PC-3 (cell line): Measurements from ENCODE around the gene APOLD1. TPM values are rescaled to one million over a fixed set of nuclear protein-coding genes. Genes with fewer than 3 reads are reported as not detected.
A peak's percentile ranks its signal among the peaks of the same experiment; 100 is the strongest.

Experiments used
- ATAC-seq: fragments of 200-7000 bp; cut with Tn5 transposase; 2 replicates; pipeline ENCODE4 v1.9.1; 2020; ENCODE audit warnings: mild to moderate bottlenecking, moderate library complexity
- BruUV-seq: library from RNA; stranded (reverse); fragments of 400-500 nt; replicated peaks from 2 replicates; lab custom pipeline; 2021; lab: Mats Ljungman, UMichigan
- CTCF ChIA-PET: fragments of 300-600 bp; sonication (Branson Sonifier 250); formaldehyde crosslinking; loops from one replicate; lab custom pipeline; 2022; ENCODE audit warnings: antibody characterized with exemption; lab: Charles Lee
- POLR2A ChIA-PET: fragments of 300-600 bp; sonication (Branson Sonifier 250); formaldehyde crosslinking; loops from one replicate; lab custom pipeline; 2022; ENCODE audit warnings: antibody characterized with exemption; ENCODE audit not compliant: unreplicated experiment; lab: Charles Lee
- DNase-seq: peaks from one replicate; pipeline ENCODE4 v3.0.0-alpha.2; 2015
- H2AFZ ChIP-seq: fragments of 300-600 bp; sonication (generic); 2 replicates; pipeline ENCODE4 v1.6.0; 2016; ENCODE audit warnings: antibody characterized with exemption, low read length
- H3F3A ChIP-seq: fragments of 300-600 bp; sonication (generic); one replicate; pipeline ENCODE4 v1.6.0; 2017; ENCODE audit warnings: antibody characterized with exemption, low read length, control low read depth, mild to moderate bottlenecking; ENCODE audit not compliant: unreplicated experiment
- H3K27ac ChIP-seq: fragments of 300-600 bp; sonication (generic); 2 replicates; pipeline ENCODE4 v1.5.1; 2016; ENCODE audit warnings: mild to moderate bottlenecking, low read length
- H3K27me3 ChIP-seq: fragments of 300-600 bp; sonication (generic); 2 replicates; pipeline ENCODE4 v1.6.1; 2016; ENCODE audit warnings: low read length, mixed read lengths
- H3K36me3 ChIP-seq: fragments of 300-600 bp; sonication (generic); 2 replicates; pipeline ENCODE4 v1.6.1; 2016; ENCODE audit warnings: low read depth, mixed run types, low read length, mixed read lengths
- H3K4me1 ChIP-seq: fragments of 300-600 bp; sonication (generic); 2 replicates; pipeline ENCODE4 v1.5.1; 2016; ENCODE audit warnings: low read length; ENCODE audit not compliant: insufficient read depth
- H3K4me2 ChIP-seq: fragments of 300-600 bp; sonication (generic); 2 replicates; pipeline ENCODE4 v1.6.0; 2016; ENCODE audit warnings: low read length
- H3K4me3 ChIP-seq: fragments of 300-600 bp; sonication (generic); 2 replicates; pipeline ENCODE4 v1.5.1; 2016; ENCODE audit warnings: mild to moderate bottlenecking, low read length, mixed read lengths
- H3K79me2 ChIP-seq: fragments of 300-600 bp; sonication (generic); 2 replicates; pipeline ENCODE4 v1.6.1; 2017; ENCODE audit warnings: low read length, mixed read lengths
- H3K9ac ChIP-seq: fragments of 300-600 bp; sonication (generic); 2 replicates; pipeline ENCODE4 v1.6.0; 2016; ENCODE audit warnings: mild to moderate bottlenecking, low read length
- H3K9me2 ChIP-seq: fragments of 300-600 bp; sonication (generic); replicated peaks from 2 replicates; pipeline ENCODE4 v1.6.1; 2016; ENCODE audit warnings: mixed run types, low read length, mixed read lengths
- H3K9me3 ChIP-seq: fragments of 300-600 bp; sonication (generic); 2 replicates; pipeline ENCODE4 v1.6.1; 2016; ENCODE audit warnings: low read length, mixed read lengths
- H4K20me1 ChIP-seq: fragments of 300-600 bp; sonication (generic); 2 replicates; pipeline ENCODE4 v1.6.1; 2016; ENCODE audit warnings: low read length, mixed read lengths
- EZH2 ChIP-seq: fragments of 300-600 bp; sonication (generic); IDR thresholded peaks from one replicate; pipeline ENCODE4 v1.6.1; 2017; ENCODE audit warnings: antibody characterized with exemption, mild to moderate bottlenecking, low read length; ENCODE audit not compliant: unreplicated experiment
- EZH2phosphoT487 ChIP-seq: fragments of 300-600 bp; sonication (generic); IDR thresholded peaks from 2 replicates; pipeline ENCODE4 v1.6.1; 2018; ENCODE audit warnings: mild to moderate bottlenecking, antibody characterized with exemption, low read length, borderline replicate concordance
- intact Hi-C: fragments of 100-400 bp; cut with micrococcal nuclease; formaldehyde crosslinking; loops from 2 replicates; pipeline ENCODE4 v1.9.0; 2023
- total RNA-seq: library from RNA; depleted of rRNA; stranded (reverse); fragments of >200 nt; gene quantifications from 2 replicates; pipeline ENCODE4 v1.2.3, GENCODE V29; 2014
- TF ChIP-seq, protein P1 (sequence below): fragments of 300-600 bp; sonication (generic); conservative IDR thresholded peaks from 2 replicates; pipeline ENCODE4 v1.5.1; 2017; ENCODE audit warnings: antibody characterized with exemption, low read depth, mild to moderate bottlenecking, low read length

The APOLD1 gene
- total RNA-seq, 1 experiment from 2014 or later = 3.5 TPM

DNA sequence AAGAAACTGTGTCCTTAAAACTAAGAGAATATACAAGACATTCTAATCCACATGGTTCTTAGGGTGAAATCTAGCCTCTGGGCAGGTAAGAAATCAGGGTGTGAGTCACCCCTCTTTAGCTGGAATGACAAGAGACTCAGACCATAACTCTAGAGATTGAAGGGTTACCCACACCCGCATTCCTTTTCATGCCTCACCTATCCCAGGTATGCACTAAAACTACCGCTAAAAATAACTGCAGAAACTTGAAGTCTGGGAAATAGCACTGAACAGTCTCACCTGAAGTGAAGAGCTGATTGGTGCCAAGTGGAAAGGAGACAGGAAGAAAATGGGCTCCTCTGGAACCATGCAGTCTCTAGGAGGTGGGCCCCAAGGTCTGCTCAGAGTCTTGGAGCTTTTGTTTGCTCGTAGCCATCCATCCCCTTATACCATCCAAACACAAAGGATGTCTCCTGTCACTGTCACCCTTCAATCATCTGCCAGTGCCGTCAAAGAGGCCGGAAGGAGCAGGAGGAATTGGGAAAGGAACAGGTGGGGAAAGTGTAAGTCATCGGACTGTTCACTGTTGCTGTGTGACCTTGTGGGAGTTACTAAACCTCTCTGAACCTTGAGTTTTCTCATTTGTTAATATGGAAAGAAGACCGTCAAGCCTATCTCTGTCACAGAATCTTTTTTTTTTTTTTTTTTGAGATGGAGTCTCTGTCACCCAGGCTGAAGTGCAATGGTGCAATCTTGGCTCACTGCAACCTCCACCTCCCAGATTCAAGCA is 50.1 kb downstream of the APOLD1 start:
- Histone ChIP-seq H3K27me3 (no peaks in the 10 kb centered on the region), H2AFZ (no peak overlapping the region), H3K36me3 (peaks cover 7% of the 10 kb centered on the region), H3K4me1 (peaks cover 58% of the 10 kb centered on the region), H3K9ac (peak overlapping the region; percentile 51), H3K4me3 (peak overlapping the region; percentile 35; the same call in 1 of the 2 replicates), H3K9me2 (no peaks in the 10 kb centered on the region), H3K9me3 (no peaks in the 10 kb centered on the region), H3F3A (peaks cover 3% of the 10 kb centered on the region), H3K4me2 (peak overlapping the region; percentile 71), H3K79me2 (peaks cover 16% of the 10 kb centered on the region), H4K20me1 (no peaks in the 10 kb centered on the region), H3K27ac (peak overlapping the region; percentile 98)
- ChIA-PET CTCF (interaction anchor here (0.7 to 1.9 kb wide), 2 partner anchors 37 to 55 kb away, joined by 3 to 18 read pairs; partner anchors contain the start of gene GPRC5A), POLR2A (interaction anchor here (0.6 kb wide), 1 partner anchor 56 kb away, joined by 5 read pairs; the partner anchor contains the start of gene GPRC5A)
- DNase-seq (peak; percentile 93), ATAC-seq (peak; percentile 30)
- TSS peak; percentile 48 for BruUV-seq
- TF ChIP-seq, protein P1, sequence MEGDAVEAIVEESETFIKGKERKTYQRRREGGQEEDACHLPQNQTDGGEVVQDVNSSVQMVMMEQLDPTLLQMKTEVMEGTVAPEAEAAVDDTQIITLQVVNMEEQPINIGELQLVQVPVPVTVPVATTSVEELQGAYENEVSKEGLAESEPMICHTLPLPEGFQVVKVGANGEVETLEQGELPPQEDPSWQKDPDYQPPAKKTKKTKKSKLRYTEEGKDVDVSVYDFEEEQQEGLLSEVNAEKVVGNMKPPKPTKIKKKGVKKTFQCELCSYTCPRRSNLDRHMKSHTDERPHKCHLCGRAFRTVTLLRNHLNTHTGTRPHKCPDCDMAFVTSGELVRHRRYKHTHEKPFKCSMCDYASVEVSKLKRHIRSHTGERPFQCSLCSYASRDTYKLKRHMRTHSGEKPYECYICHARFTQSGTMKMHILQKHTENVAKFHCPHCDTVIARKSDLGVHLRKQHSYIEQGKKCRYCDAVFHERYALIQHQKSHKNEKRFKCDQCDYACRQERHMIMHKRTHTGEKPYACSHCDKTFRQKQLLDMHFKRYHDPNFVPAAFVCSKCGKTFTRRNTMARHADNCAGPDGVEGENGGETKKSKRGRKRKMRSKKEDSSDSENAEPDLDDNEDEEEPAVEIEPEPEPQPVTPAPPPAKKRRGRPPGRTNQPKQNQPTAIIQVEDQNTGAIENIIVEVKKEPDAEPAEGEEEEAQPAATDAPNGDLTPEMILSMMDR = no peak
- TF ChIP-seq EZH2phosphoT487 (no peak), EZH2 (no peak)
- intact Hi-C loops = loop anchor here (1.0 to 5.0 kb wide), 5 partner anchors 17 to 56 kb away; partner anchors contain the start of genes APOLD1 and GPRC5A

DNA sequence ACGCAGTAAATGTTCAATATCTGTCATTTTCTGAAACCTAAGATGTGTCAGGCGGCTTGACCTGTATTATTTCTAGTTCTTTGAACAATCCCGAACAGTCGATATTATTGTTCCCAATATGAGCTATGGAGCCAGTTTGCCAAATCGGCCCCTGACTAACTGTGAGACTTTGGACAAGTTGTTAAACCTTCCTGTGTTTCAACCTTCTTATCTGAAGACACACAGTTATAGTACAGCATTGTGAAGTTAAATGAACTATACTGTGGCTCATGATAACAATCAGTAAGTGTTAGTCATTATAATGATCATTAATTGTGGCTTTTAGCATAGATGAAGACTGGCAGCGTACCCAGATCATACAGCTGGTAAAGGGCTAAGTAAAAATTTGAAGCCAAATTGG is 51.1 kb downstream of the APOLD1 start:
- CTCF ChIA-PET = interaction anchor here (0.6 to 1.9 kb wide), 5 partner anchors 20 to 360 kb away, joined by 3 to 18 read pairs (median 3); partner anchors contain the start of gene GPRC5A
- Histone ChIP-seq H3K9me3 (no peaks in the 10 kb centered on the region), H2AFZ (no peak overlapping the region), H3K27ac (peak overlapping the region; percentile 98), H3K4me2 (peak overlapping the region; percentile 52), H3K36me3 (peaks cover 4% of the 10 kb centered on the region), H3K79me2 (peaks cover 16% of the 10 kb centered on the region), H3K4me1 (peaks cover 67% of the 10 kb centered on the region), H4K20me1 (no peaks in the 10 kb centered on the region), H3K4me3 (no peak overlapping the region), H3K9me2 (no peaks in the 10 kb centered on the region), H3F3A (peaks cover 3% of the 10 kb centered on the region), H3K27me3 (no peaks in the 10 kb centered on the region), H3K9ac (peak overlapping the region; percentile 51)
- POLR2A ChIA-PET = interaction anchor here (1.0 to 1.8 kb wide), 2 partner anchors 36 to 54 kb away, joined by 7 to 15 read pairs; partner anchors contain the start of gene GPRC5A
- intact Hi-C loops = loop anchor here (2.0 to 5.0 kb wide), 3 partner anchors 34 to 49 kb away; partner anchors contain the start of gene APOLD1
- DNase-seq = no peak
- TF ChIP-seq EZH2phosphoT487 = no peak
- TF ChIP-seq, protein P1 = no peak
- TF ChIP-seq EZH2 = no peak
- no peak for ATAC-seq
- BruUV-seq = no TSS peak
